Activated T-cell treated with anti-CD3 and anti-CD28 coated beads, Interleukin-2, amount 50 U/mL, for 4 hours (primary cell): ENCODE data around the gene DIP2B. TPM values are rescaled to one million over a fixed set of nuclear protein-coding genes. Genes with fewer than 3 reads are reported as not detected.

Source experiments
- ATAC-seq, 2 donors: fragments of 200-7000 bp; cut with Tn5 transposase; one replicate each; pipeline ENCODE4 v1.10.0; 2021
- DNase-seq: peaks from one replicate; pipeline ENCODE4 v3.0.0-alpha.2; 2020
- H3K27me3 Mint-ChIP-seq: one replicate; pipeline ENCODE4 v1.8.0; 2021; ENCODE audit warnings: low read depth, mixed read lengths
- H3K36me3 Mint-ChIP-seq: one replicate; pipeline ENCODE4 v1.8.0; 2022; ENCODE audit warnings: mixed read lengths; ENCODE audit not compliant: insufficient read depth
- H3K4me1 Mint-ChIP-seq: one replicate; pipeline ENCODE4 v1.8.0; 2021; ENCODE audit warnings: low read depth, mixed read lengths
- H3K4me3 Mint-ChIP-seq: one replicate; pipeline ENCODE4 v1.8.0; 2021; ENCODE audit warnings: mild to moderate bottlenecking, moderate library complexity, mixed read lengths
- H3K9me3 Mint-ChIP-seq: one replicate; pipeline ENCODE4 v1.8.0; 2021; ENCODE audit warnings: mixed read lengths
- total RNA-seq, 3 donors: library from RNA; stranded (reverse); gene quantifications; one replicate each; pipeline ENCODE4 v1.2.1, GENCODE V29; 2021

DIP2B gene
- total RNA-seq, 3 donors from 2014 or later, result 29.9 to 49.0 (median 40.2) TPM

GRCh38 chr12:50650285-50650684, 145.5 kb downstream of the DIP2B start:
- DNase-seq, result no peak
- H3K36me3 Mint-ChIP-seq, result peaks cover 3% of the 10 kb centered on the region
- ATAC-seq, result no peak
- H3K4me1 Mint-ChIP-seq, result peaks cover 5% of the 10 kb centered on the region
- H3K27me3 Mint-ChIP-seq, result no peaks in the 10 kb centered on the region
- H3K4me3 Mint-ChIP-seq, result no peak overlapping the region
- H3K9me3 Mint-ChIP-seq, result no peaks in the 10 kb centered on the region

DNA sequence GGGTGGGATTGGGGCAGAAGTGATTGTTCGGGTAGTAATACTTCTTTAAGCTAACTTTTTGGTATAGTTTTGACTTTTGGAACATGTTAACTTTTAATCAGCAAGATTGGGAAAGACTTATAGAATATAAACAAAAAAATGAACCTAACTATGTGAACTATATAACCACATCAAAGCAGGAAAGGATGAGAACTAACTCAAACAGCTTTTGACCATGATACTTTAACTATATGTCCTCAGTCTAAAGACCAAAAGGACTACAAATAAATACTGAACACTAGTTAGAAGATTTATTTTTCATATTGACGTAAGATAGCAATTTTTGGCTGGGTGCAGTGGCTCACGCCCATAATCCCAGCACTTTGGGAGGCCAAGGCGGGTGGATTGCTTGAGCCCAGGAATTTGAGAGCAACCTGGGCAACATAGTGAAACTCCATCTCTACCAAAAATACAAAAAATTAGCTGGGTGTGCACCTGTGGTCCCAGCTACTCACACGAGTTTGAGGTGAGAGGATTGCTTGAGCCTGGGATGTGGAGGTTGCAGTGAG, 150.7 kb downstream of the DIP2B start:
- Mint-ChIP-seq H3K4me3 (no peak overlapping the region), H3K9me3 (no peaks in the 10 kb centered on the region), H3K4me1 (peaks cover 3% of the 10 kb centered on the region), H3K36me3 (peaks cover 15% of the 10 kb centered on the region), H3K27me3 (no peaks in the 10 kb centered on the region)
- no peak for DNase-seq
- no peak for ATAC-seq

DNA sequence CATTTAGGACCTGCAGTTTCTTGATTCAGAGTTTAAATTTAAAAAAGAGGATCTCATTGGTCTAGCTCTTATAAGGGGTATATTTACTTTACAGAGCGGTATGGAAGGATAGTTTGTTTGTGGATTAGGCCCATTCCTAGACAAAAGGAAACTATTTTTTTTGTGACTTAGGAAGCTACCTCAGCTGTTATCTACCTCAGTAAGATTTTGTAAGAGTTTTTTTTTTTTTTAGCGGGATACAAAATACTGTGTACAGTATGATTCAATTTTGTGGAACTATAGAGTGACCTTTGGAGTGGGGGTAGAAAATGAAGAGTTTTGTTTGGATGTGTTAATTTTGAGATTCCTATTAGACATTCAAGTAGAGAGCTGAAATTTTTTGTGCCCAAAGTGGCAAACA, 154.5 kb downstream of the DIP2B start:
- Mint-ChIP-seq H3K27me3 (no peaks in the 10 kb centered on the region), H3K36me3 (peaks cover 16% of the 10 kb centered on the region), H3K9me3 (no peaks in the 10 kb centered on the region), H3K4me1 (peaks cover 1% of the 10 kb centered on the region), H3K4me3 (no peak overlapping the region)
- DNase-seq, result no peak
- no peak for ATAC-seq

DNA sequence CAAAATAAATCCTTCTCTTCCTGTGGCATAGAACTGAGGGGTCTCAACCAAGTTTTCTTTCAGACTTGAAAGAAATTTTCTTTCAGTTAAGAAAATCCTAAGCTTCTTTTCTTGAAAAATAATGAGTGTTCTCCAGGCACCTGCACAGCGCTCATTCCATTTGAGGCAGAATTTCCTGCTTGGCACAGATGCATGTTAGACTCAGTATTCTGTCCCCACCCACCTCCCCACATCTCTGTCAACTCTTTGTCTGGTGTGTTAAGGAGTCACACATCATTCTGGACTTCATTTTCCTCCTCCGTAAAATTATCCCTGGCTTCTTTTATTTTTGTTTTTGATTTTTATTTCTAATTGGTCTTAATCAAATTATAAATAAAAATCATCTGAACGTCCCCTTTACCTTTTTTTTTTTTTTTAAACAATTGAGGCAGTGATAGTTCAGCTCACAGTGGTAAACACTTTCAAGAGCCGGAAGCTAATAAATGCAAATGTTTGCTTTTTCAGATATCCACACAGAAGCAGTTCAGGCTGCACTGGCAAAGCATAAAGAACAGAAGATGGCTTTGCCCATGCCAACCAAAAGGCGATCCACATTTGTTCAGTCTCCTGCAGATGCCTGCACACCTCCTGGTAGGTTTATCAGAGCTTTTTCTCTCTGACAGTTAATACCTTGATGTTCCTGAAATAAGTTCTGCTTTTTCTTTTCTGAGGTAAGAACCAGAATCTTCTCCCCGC, 155.1 kb downstream of the DIP2B start:
- Mint-ChIP-seq H3K4me3 (no peak overlapping the region), H3K4me1 (peaks cover 1% of the 10 kb centered on the region), H3K36me3 (peaks cover 16% of the 10 kb centered on the region), H3K9me3 (no peaks in the 10 kb centered on the region), H3K27me3 (no peaks in the 10 kb centered on the region)
- DNase-seq (no peak), ATAC-seq (no peak)

- Mint-ChIP-seq H3K4me1 (no peaks in the 10 kb centered on the region), H3K27me3 (no peaks in the 10 kb centered on the region), H3K36me3 (peaks cover 16% of the 10 kb centered on the region), H3K4me3 (no peak overlapping the region), H3K9me3 (no peaks in the 10 kb centered on the region)
- no peak for ATAC-seq
- no peak for DNase-seq
Measured at GRCh38 chr12:50660425-50660822, 155.6 kb downstream of the DIP2B start.

- ATAC-seq, result no peak
- peaks cover 17% of the 10 kb centered on the region for H3K36me3 Mint-ChIP-seq
- no peaks in the 10 kb centered on the region for H3K4me1 Mint-ChIP-seq
- no peak for DNase-seq
- H3K27me3 Mint-ChIP-seq, result no peaks in the 10 kb centered on the region
- H3K9me3 Mint-ChIP-seq, result no peaks in the 10 kb centered on the region
- no peak overlapping the region for H3K4me3 Mint-ChIP-seq
Measured at GRCh38 chr12:50661300-50662115, 156.7 kb downstream of the DIP2B start.

DNA sequence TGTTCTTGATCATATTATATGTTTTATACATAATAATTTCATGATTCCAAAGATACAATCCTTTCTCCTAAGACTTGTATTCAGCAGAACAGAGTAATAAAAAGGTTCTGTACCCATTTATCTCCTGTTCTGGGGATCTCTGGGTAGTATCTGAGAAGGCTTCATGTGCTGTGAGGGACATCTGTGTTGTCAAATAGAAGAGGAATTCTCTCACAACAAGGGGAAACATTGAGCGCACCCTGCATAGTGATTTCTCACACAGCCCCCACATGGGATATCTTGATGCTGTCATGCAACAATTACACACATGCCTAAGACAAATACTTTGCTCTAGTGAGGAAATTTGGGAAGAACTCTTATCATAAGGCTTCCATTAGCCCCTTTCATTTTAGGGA, 157.3 kb downstream of the DIP2B start:
- Mint-ChIP-seq H3K27me3 (no peaks in the 10 kb centered on the region), H3K36me3 (peaks cover 18% of the 10 kb centered on the region), H3K4me1 (no peaks in the 10 kb centered on the region), H3K4me3 (no peak overlapping the region), H3K9me3 (no peaks in the 10 kb centered on the region)
- no peak for ATAC-seq
- DNase-seq, result no peak

DNA sequence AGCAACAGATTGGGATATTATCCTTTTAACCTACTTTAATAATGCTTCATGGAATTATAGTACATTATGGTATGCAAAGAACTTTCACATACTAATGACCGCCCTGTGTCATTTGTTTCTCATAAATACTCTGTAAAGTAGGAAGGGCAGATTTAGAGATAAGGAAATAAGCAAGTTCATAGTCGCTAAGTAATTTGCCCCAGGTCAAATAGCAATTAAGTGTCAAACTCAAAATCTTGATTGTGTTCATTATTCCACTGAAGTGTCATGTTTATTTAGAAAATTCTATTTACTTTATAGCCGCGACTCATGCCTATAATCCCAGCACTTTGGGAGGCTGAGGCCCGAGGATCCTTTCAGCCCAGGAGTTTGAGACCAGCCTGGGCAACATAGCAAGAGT, 160.4 kb downstream of the DIP2B start:
- Mint-ChIP-seq H3K9me3 (no peaks in the 10 kb centered on the region), H3K36me3 (peaks cover 9% of the 10 kb centered on the region), H3K27me3 (no peaks in the 10 kb centered on the region), H3K4me1 (no peaks in the 10 kb centered on the region), H3K4me3 (no peak overlapping the region)
- DNase-seq (no peak), ATAC-seq (no peak)

DNA sequence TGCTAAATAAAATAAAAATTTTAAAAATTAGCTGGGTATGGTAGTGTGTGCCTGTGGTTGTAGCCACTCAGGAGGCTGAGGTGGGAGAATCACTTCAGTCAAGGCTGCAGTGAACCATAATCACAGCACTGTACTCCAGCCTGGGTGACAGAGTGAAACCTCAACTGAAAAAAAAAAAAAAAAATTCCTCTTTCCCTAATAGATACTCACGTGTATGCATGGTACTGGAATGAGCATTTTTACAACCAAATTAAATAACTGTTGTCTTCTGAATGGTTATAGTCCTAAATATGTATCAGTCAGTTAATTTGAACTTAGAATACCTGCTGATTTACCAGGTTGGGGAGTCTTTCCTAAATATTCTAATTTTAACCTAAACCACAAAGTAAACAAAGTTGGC, 160.8 kb downstream of the DIP2B start:
- ATAC-seq, result no peak
- no peaks in the 10 kb centered on the region for H3K4me1 Mint-ChIP-seq
- no peak for DNase-seq

GRCh38 chr12:50666023-50666422, 161.2 kb downstream of the DIP2B start:
- H3K36me3 Mint-ChIP-seq, result peaks cover 7% of the 10 kb centered on the region
- no peak for DNase-seq
- H3K4me3 Mint-ChIP-seq, result no peak overlapping the region
- no peaks in the 10 kb centered on the region for H3K9me3 Mint-ChIP-seq
- no peaks in the 10 kb centered on the region for H3K4me1 Mint-ChIP-seq
- ATAC-seq, result no peak
- H3K27me3 Mint-ChIP-seq, result no peaks in the 10 kb centered on the region

More for the DNA sequence above, 160.8 kb downstream of the DIP2B start:
- Mint-ChIP-seq H3K9me3 (no peaks in the 10 kb centered on the region), H3K27me3 (no peaks in the 10 kb centered on the region), H3K4me3 (no peak overlapping the region), H3K36me3 (peaks cover 6% of the 10 kb centered on the region)

GRCh38 chr12:50672158-50672557, 167.4 kb downstream of the DIP2B start:
- ATAC-seq (no peak), DNase-seq (no peak)
- Mint-ChIP-seq H3K9me3 (no peaks in the 10 kb centered on the region), H3K36me3 (peaks cover 26% of the 10 kb centered on the region), H3K27me3 (no peaks in the 10 kb centered on the region), H3K4me1 (no peaks in the 10 kb centered on the region), H3K4me3 (no peak overlapping the region)

- Mint-ChIP-seq H3K36me3 (peaks cover 42% of the 10 kb centered on the region), H3K27me3 (no peaks in the 10 kb centered on the region), H3K9me3 (no peaks in the 10 kb centered on the region), H3K4me1 (no peaks in the 10 kb centered on the region), H3K4me3 (no peak overlapping the region)
- ATAC-seq (no peak), DNase-seq (no peak)
Measured at GRCh38 chr12:50676756-50677155, 172.0 kb downstream of the DIP2B start.

- no peaks in the 10 kb centered on the region for H3K27me3 Mint-ChIP-seq
- no peak overlapping the region for H3K4me3 Mint-ChIP-seq
- no peak for ATAC-seq
- H3K9me3 Mint-ChIP-seq, result no peaks in the 10 kb centered on the region
- DNase-seq, result no peak
- H3K4me1 Mint-ChIP-seq, result no peaks in the 10 kb centered on the region
- peaks cover 45% of the 10 kb centered on the region for H3K36me3 Mint-ChIP-seq
Measured at GRCh38 chr12:50677858-50678257, 173.1 kb downstream of the DIP2B start.

GRCh38 chr12:50678650-50679365, 174.0 kb downstream of the DIP2B start:
- Mint-ChIP-seq H3K27me3 (no peaks in the 10 kb centered on the region), H3K9me3 (no peaks in the 10 kb centered on the region), H3K4me1 (no peaks in the 10 kb centered on the region), H3K36me3 (peaks cover 45% of the 10 kb centered on the region), H3K4me3 (no peak overlapping the region)
- no peak for ATAC-seq
- DNase-seq, result no peak
